Measurements from ENCODE around the gene ZMIZ1. TPM values are rescaled to one million over a fixed set of nuclear protein-coding genes. Genes with fewer than 3 reads are reported as not detected.

Gene ZMIZ1
- polyA plus RNA-seq, 2 of the 4 experiments (the other 2 are of a cell fraction): 8.1 to 30.3 TPM

GRCh38 chr10:79116801-79117723 lies 48.3 kb downstream of the ZMIZ1 start:
- FAIRE-seq (no peak), ATAC-seq (no peak)
- CTCF ChIA-PET: interaction anchor here (0.5 to 10.6 kb wide), 5 partner anchors 8 to 1297 kb away, joined by 3 to 56 read pairs (median 4); no protein-coding TSS in a partner anchor

DNA sequence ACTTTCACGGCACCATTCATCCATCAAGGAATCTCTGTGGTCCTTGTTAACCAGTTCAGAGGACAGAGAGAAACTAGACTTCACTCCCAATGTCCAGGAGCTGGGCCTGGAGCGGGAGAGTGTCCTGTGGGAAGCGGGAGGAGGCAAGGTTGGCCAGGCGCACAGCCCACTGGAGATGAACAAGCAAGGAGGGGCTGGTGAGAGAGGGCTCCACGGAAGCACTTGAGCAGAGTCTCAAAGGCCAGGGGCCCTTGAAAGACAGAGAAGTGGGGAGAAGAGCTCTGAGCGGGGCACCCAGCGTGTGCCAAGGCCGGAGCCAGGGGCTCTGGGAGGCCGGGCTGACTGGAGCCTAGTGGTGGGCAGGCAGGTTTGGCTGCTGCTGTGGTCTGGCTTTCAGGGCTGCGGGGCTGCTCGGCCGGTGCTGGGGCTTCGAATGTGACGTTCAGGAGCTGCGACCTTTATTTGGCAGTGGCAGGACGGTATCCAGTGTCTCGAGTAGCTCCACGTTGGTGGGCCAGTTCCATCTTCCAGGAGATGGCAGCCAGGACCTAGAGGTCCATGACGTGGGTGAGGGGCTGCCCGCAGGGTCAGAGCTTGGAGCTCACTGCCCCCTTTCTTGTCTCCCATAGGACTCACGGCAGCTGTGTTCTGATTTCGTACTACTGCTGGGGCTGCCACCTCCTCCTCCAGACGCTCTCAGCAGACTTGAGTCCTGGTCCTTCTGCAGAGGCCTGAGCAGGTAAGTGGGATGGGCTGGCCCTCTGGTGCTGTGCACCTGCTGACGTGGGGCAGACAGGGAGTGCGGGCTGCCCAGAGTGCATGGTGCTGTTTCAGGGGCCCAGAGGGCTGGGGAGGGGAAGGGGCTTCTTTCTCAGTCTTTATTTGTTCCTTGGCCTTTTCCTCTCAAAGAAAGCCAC lies 49.8 kb downstream of the ZMIZ1 start:
- no peak overlapping the region for H3K4me3 ChIP-seq
- DNase-seq (ENCODE audit: low read depth in 1 of 2, low spot score in 1 of 2) (no peak), FAIRE-seq (no peak), ATAC-seq (no peak)
- TF ChIP-seq, protein P1, sequence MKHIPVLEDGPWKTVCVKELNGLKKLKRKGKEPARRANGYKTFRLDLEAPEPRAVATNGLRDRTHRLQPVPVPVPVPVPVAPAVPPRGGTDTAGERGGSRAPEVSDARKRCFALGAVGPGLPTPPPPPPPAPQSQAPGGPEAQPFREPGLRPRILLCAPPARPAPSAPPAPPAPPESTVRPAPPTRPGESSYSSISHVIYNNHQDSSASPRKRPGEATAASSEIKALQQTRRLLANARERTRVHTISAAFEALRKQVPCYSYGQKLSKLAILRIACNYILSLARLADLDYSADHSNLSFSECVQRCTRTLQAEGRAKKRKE (CRISPR knock-in tag; IDR thresholded peaks at IDR 0.05; ENCODE audit: low read depth): no peak
- TF ChIP-seq POLR2AphosphoS2 (conservative IDR thresholded peaks at IDR 0.05; ENCODE audit: low read length): no peak
- TF ChIP-seq EHF (CRISPR knock-in tag; IDR thresholded peaks at IDR 0.05): no peak
- TF ChIP-seq CHD4 (IDR thresholded peaks at IDR 0.05; ENCODE audit: borderline replicate concordance): no peak
- TF ChIP-seq E2F6 (IDR thresholded peaks at IDR 0.05; ENCODE audit: borderline replicate concordance, low read depth): no peak
- TF ChIP-seq MAX (IDR thresholded peaks at IDR 0.05): no peak
- TF ChIP-seq ZFP36 (IDR thresholded peaks at IDR 0.05; ENCODE audit: borderline replicate concordance, partially characterized antibody): no peak
- TF ChIP-seq, protein P2, sequence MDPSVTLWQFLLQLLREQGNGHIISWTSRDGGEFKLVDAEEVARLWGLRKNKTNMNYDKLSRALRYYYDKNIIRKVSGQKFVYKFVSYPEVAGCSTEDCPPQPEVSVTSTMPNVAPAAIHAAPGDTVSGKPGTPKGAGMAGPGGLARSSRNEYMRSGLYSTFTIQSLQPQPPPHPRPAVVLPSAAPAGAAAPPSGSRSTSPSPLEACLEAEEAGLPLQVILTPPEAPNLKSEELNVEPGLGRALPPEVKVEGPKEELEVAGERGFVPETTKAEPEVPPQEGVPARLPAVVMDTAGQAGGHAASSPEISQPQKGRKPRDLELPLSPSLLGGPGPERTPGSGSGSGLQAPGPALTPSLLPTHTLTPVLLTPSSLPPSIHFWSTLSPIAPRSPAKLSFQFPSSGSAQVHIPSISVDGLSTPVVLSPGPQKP (IDR thresholded peaks at IDR 0.05; ENCODE audit: low read depth, low read length): no peak
- no peak for TF ChIP-seq SMC3 (IDR thresholded peaks at IDR 0.05)
- TF ChIP-seq CBX8 (IDR thresholded peaks at IDR 0.05): no peak
- TF ChIP-seq ZC3H11A (IDR thresholded peaks at IDR 0.05): no peak
- no peak for TF ChIP-seq EHMT2 (IDR thresholded peaks at IDR 0.05; ENCODE audit: low read depth)
- TF ChIP-seq RAD21 (conservative IDR thresholded peaks at IDR 0.05 in 1 of 2, IDR thresholded peaks at IDR 0.05 in 1 of 2): no peak
- TF ChIP-seq TFCP2L1 (CRISPR knock-in tag; IDR thresholded peaks at IDR 0.05): no peak
- TF ChIP-seq, protein P3, sequence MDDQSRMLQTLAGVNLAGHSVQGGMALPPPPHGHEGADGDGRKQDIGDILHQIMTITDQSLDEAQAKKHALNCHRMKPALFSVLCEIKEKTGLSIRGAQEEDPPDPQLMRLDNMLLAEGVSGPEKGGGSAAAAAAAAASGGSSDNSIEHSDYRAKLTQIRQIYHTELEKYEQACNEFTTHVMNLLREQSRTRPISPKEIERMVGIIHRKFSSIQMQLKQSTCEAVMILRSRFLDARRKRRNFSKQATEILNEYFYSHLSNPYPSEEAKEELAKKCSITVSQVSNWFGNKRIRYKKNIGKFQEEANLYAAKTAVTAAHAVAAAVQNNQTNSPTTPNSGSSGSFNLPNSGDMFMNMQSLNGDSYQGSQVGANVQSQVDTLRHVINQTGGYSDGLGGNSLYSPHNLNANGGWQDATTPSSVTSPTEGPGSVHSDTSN (IDR thresholded peaks at IDR 0.05): no peak
- no peak for TF ChIP-seq JUNB (IDR thresholded peaks at IDR 0.05)
- no peak overlapping the region for H3K4me2 ChIP-seq
- POLR2A ChIA-PET: no interaction called here
- peaks cover 45% of the 10 kb centered on the region for H3K4me1 ChIP-seq
- H3K27ac ChIP-seq: peak overlapping the region in 1 of 2 experiments; percentile 52; a peak in 3 of 6 replicates
- H3K9me3 ChIP-seq: no peaks in the 10 kb centered on the region
- WGBS (ENCODE audit: missing lambda C conversion rate): 95% methylated on average over 22 of the region's 25 CpGs
- CTCF ChIA-PET: interaction anchor here (0.6 to 10.6 kb wide), 5 partner anchors 11 to 90 kb away, joined by 3 to 56 read pairs (median 5); no protein-coding TSS in a partner anchor

More at GRCh38 chr10:79116801-79117723, 48.3 kb downstream of the ZMIZ1 start:
- Histone ChIP-seq H3K4me1 (peaks cover 54% of the 10 kb centered on the region), H3K9me3 (no peaks in the 10 kb centered on the region), H3K4me3 (no peak overlapping the region), H3K27ac (peak overlapping the region; percentile 32 to 92; a peak in 3 of 6 replicates), H3K4me2 (0 out of 3 replicates have a peak overlapping the region, but pooled peaks have one; percentile 23)
- TF ChIP-seq ZFP36 (IDR thresholded peaks at IDR 0.05; ENCODE audit: borderline replicate concordance, partially characterized antibody): no peak
- TF ChIP-seq E2F6 (IDR thresholded peaks at IDR 0.05; ENCODE audit: borderline replicate concordance, low read depth): no peak
- no peak for TF ChIP-seq CEBPB (IDR thresholded peaks at IDR 0.05)
- TF ChIP-seq CHD2 (IDR thresholded peaks at IDR 0.05; ENCODE audit: low read length, partially characterized antibody): no peak
- TF ChIP-seq TP53 (CRISPR knock-in tag; IDR thresholded peaks at IDR 0.05): no peak
- TF ChIP-seq MAFK (IDR thresholded peaks at IDR 0.05; ENCODE audit: partially characterized antibody): no peak
- TF ChIP-seq MYC (IDR thresholded peaks at IDR 0.05; ENCODE audit: borderline replicate concordance, low read length): no peak
- TF ChIP-seq KDM1A (IDR thresholded peaks at IDR 0.05; ENCODE audit: low read depth): no peak
- no peak for TF ChIP-seq NFE2L2 (conservative IDR thresholded peaks at IDR 0.05; ENCODE audit: low read length)
- TF ChIP-seq CBX2 (IDR thresholded peaks at IDR 0.05; ENCODE audit: borderline replicate concordance, low read depth): no peak
- TF ChIP-seq POLR2AphosphoS2 (conservative IDR thresholded peaks at IDR 0.05; ENCODE audit: low read length): no peak
- no peak for TF ChIP-seq EP300 (IDR thresholded peaks at IDR 0.05)
- TF ChIP-seq FOSB (CRISPR knock-in tag; IDR thresholded peaks at IDR 0.05): no peak
- no peak for DNase-seq (ENCODE audit: low read depth in 1 of 2, low spot score in 1 of 2)
- POLR2A ChIA-PET: no interaction called here
- 68% methylated on average over 12 of the region's 12 CpGs for WGBS (ENCODE audit: missing lambda C conversion rate)
